IMR-90 (cell line): ENCODE measurements around the gene INKA1. TPM values are rescaled to one million over a fixed set of nuclear protein-coding genes. Genes with fewer than 3 reads are reported as not detected.

Source experiments
- ATAC-seq: fragments of 200-7000 bp; cut with Tn5 transposase; 2 replicates; pipeline ENCODE4 v1.9.1; 2020; ENCODE audit warnings: low read depth, mild to moderate bottlenecking, moderate library complexity
- BruUV-seq: library from RNA; stranded (reverse); fragments of 400-500 nt; replicated peaks from 2 replicates; lab custom pipeline; 2021; lab: Mats Ljungman, UMichigan
- CTCF ChIA-PET: fragments of 300-600 bp; formaldehyde crosslinking; extraction: SDS; loops from one replicate; lab custom pipeline; 2021; ENCODE audit warnings: antibody characterized with exemption; lab: Yijun Ruan, JAX
- POLR2A ChIA-PET: fragments of 300-600 bp; sonication (Branson Sonifier 250); formaldehyde crosslinking; loops from one replicate; lab custom pipeline; 2022; ENCODE audit warnings: antibody characterized with exemption; ENCODE audit not compliant: unreplicated experiment; lab: Charles Lee
- DNase-seq: peaks from one replicate; pipeline ENCODE4 v3.0.0; 2013
- H2AFZ ChIP-seq: replicated peaks from 2 replicates; pipeline ENCODE3; 2013; ENCODE audit warnings: low read length, mild to moderate bottlenecking; ENCODE audit not compliant: poor library complexity
- H2AK5ac ChIP-seq: 2 replicates; pipeline ENCODE4 v1.6.1; 2013; ENCODE audit warnings: low read depth, low read length, inconsistent platforms
- H2AK9ac ChIP-seq: replicated peaks from 2 replicates; pipeline ENCODE3; 2013; ENCODE audit warnings: mild to moderate bottlenecking, low read depth, low read length, moderate library complexity; ENCODE audit not compliant: poor library complexity
- H2BK120ac ChIP-seq: 2 replicates; pipeline ENCODE4 v1.6.1; 2013; ENCODE audit warnings: low read depth, low read length, inconsistent platforms
- H2BK15ac ChIP-seq: 3 replicates; pipeline ENCODE4 v1.6.1; 2013; ENCODE audit warnings: low read depth, low read length, inconsistent platforms
- H2BK20ac ChIP-seq: 2 replicates; pipeline ENCODE4 v1.6.1; 2013; ENCODE audit warnings: low read depth, mild to moderate bottlenecking, inconsistent platforms, low read length, moderate library complexity
- H2BK5ac ChIP-seq: 2 replicates; pipeline ENCODE4 v1.6.1; 2013; ENCODE audit warnings: mild to moderate bottlenecking, low read depth, low read length, inconsistent platforms; ENCODE audit not compliant: poor library complexity, severe bottlenecking
- H3K14ac ChIP-seq: replicated peaks from 2 replicates; pipeline ENCODE4 v1.6.1; 2013; ENCODE audit warnings: low read depth, low read length, inconsistent platforms
- H3K18ac ChIP-seq: 2 replicates; pipeline ENCODE4 v1.6.1; 2013; ENCODE audit warnings: low read depth, low read length, control low read depth
- H3K23ac ChIP-seq: 2 replicates; pipeline ENCODE4 v1.6.1; 2013; ENCODE audit warnings: low read depth, low read length, inconsistent platforms
- H3K27ac ChIP-seq: 2 replicates; pipeline ENCODE4 v1.5.1; 2013; ENCODE audit warnings: mild to moderate bottlenecking, control low read depth, low read length; ENCODE audit not compliant: insufficient read depth
- H3K27me3 ChIP-seq: 2 replicates; pipeline ENCODE4 v1.6.1; 2013; ENCODE audit warnings: low read length; ENCODE audit not compliant: control insufficient read depth, insufficient read depth
- H3K36me3 ChIP-seq: 2 replicates; pipeline ENCODE4 v1.6.1; 2013; ENCODE audit warnings: low read length, mixed read lengths; ENCODE audit not compliant: control insufficient read depth, insufficient read depth
- H3K4ac ChIP-seq: 2 replicates; pipeline ENCODE4 v1.6.1; 2013; ENCODE audit warnings: low read depth, low read length, inconsistent platforms
- H3K4me1 ChIP-seq: 2 replicates; pipeline ENCODE4 v1.6.1; 2013; ENCODE audit warnings: low read length, mixed read lengths; ENCODE audit not compliant: control insufficient read depth, insufficient read depth
- H3K4me2 ChIP-seq: 2 replicates; pipeline ENCODE4 v1.6.1; 2013; ENCODE audit warnings: low read depth, mild to moderate bottlenecking, control low read depth, low read length, moderate library complexity
- H3K4me3 ChIP-seq: 2 replicates; pipeline ENCODE4 v1.5.1; 2013; ENCODE audit warnings: low read depth, mild to moderate bottlenecking, control low read depth, low read length, moderate library complexity; ENCODE audit not compliant: insufficient read depth
- H3K56ac ChIP-seq: 2 replicates; pipeline ENCODE4 v1.6.1; 2013; ENCODE audit warnings: low read length, inconsistent platforms; ENCODE audit not compliant: insufficient read depth; ENCODE audit errors: extremely low read depth
- H3K79me1 ChIP-seq, 2 experiments: 2 replicates each; pipeline ENCODE4 v1.6.1; 2013; ENCODE audit warnings: low read length in 2 of 2, inconsistent platforms in 1 of 2, low read depth in 1 of 2
- H3K9ac ChIP-seq: 2 replicates; pipeline ENCODE4 v1.6.1; 2013; ENCODE audit warnings: low read depth, low read length, control low read depth
- H3K9me1 ChIP-seq: 2 replicates; pipeline ENCODE4 v1.6.1; 2013; ENCODE audit warnings: low read length, inconsistent platforms; ENCODE audit not compliant: insufficient read depth
- H3K9me3 ChIP-seq: 2 replicates; pipeline ENCODE4 v1.6.1; 2013; ENCODE audit warnings: low read length; ENCODE audit not compliant: control insufficient read depth, insufficient read depth
- H4K20me1 ChIP-seq: 2 replicates; pipeline ENCODE4 v1.6.1; 2013; ENCODE audit warnings: low read length, inconsistent platforms; ENCODE audit not compliant: insufficient read depth
- H4K5ac ChIP-seq: 2 replicates; pipeline ENCODE4 v1.6.1; 2013; ENCODE audit warnings: mild to moderate bottlenecking, low read depth, low read length, control low read depth
- H4K8ac ChIP-seq, 2 experiments: 2 replicates each; pipeline ENCODE4 v1.6.1; 2013; ENCODE audit warnings: low read depth in 2 of 2, low read length in 2 of 2, control low read depth in 1 of 2, inconsistent platforms in 1 of 2
- H4K91ac ChIP-seq: 2 replicates; pipeline ENCODE4 v1.6.1; 2013; ENCODE audit warnings: low read depth, low read length, inconsistent platforms; ENCODE audit not compliant: insufficient read depth
- CEBPB ChIP-seq: IDR thresholded peaks from 2 replicates; pipeline ENCODE4 v1.6.1; 2012; ENCODE audit warnings: low read depth, low read length, improper control_type of control experiment
- CHD1 ChIP-seq: IDR thresholded peaks from 2 replicates; pipeline ENCODE4 v1.6.1; 2012; ENCODE audit warnings: low read depth, low read length, improper control_type of control experiment
- MAFK ChIP-seq: IDR thresholded peaks from 2 replicates; pipeline ENCODE4 v1.6.1; 2012; ENCODE audit warnings: low read depth, low read length, improper control_type of control experiment
- MAZ ChIP-seq: IDR thresholded peaks from 2 replicates; pipeline ENCODE4 v1.6.1; 2012; ENCODE audit warnings: low read depth, mild to moderate bottlenecking, low read length, improper control_type of control experiment, moderate library complexity, borderline replicate concordance
- MXI1 ChIP-seq: IDR thresholded peaks from 2 replicates; pipeline ENCODE4 v1.6.1; 2012; ENCODE audit warnings: low read depth, mild to moderate bottlenecking, low read length, moderate library complexity, borderline replicate concordance
- NFE2L2 ChIP-seq: fragments of 150-350 bp; IDR thresholded peaks from 2 replicates; pipeline ENCODE4 v1.6.1; 2016; ENCODE audit warnings: low read depth, mild to moderate bottlenecking, low read length
- RAD21 ChIP-seq: IDR thresholded peaks from 2 replicates; pipeline ENCODE4 v1.6.1; 2012; ENCODE audit warnings: low read length, improper control_type of control experiment
- SMC3 ChIP-seq: fragments of 150-350 bp; IDR thresholded peaks from 2 replicates; pipeline ENCODE4 v1.6.1; 2016; ENCODE audit warnings: low read depth, mild to moderate bottlenecking, antibody characterized with exemption, low read length, moderate library complexity
- dilution Hi-C: fragments of 300-500 bp; cut with HindIII; formaldehyde crosslinking; loops from one replicate; pipeline ENCODE4 v1.14.3; 2018; ENCODE audit warnings: low sequenced_read_pairs; ENCODE audit not compliant: unreplicated experiment
- in situ Hi-C: fragments of 300-500 bp; cut with MboI; formaldehyde crosslinking; loops from 3 replicates; pipeline ENCODE4 v1.14.3; 2019; ENCODE audit warnings: low sequenced_read_pairs, inconsistent platforms, mixed read lengths
- intact Hi-C: fragments of 100-400 bp; cut with micrococcal nuclease; formaldehyde crosslinking; loops from 2 replicates; pipeline ENCODE4 v1.10.0; 2022
- polyA plus RNA-seq, 3 experiments: library from polyadenylated mRNA; depleted of rRNA; stranded (reverse); fragments of >200 nt; gene quantifications; 2 replicates each; pipeline ENCODE4 v1.2.3, GENCODE V29; 2012; ENCODE audit warnings: low replicate concordance in 1 of 3
- total RNA-seq: library from RNA; depleted of rRNA; stranded (reverse); fragments of >200 nt; gene quantifications from 2 replicates; pipeline ENCODE4 v1.2.3, GENCODE V29; 2012
- TF ChIP-seq, protein P1 (sequence below): conservative IDR thresholded peaks from 2 replicates; pipeline ENCODE4 v1.5.1; 2012; ENCODE audit warnings: mild to moderate bottlenecking, low read depth, low read length, improper control_type of control experiment

The INKA1 gene
- total and polyA plus RNA-seq, 2 of the 4 experiments (the other 2 are of a cell fraction): 2.3 to 4.5 TPM

DNA sequence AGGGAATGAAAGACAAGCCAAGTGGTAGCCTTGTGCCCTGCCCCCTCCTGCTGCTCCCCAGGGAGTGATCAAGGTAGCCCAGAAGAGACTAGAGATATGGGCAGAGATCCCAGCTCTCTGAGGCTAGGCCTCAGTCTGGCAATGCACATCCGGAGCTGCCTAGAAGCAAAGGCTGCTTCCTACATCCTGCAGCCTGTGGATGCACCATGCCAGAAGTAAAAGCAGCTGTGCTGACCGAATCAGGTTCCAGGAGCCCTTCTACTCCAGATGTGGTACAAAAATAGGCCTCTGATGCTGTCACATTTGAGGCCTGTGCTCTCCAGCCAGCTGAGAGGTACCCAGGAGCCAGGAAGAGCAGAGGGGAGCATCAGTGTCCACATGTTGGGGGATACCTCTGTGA, 37.3 kb downstream of the INKA1 start (continued):
- TF ChIP-seq MAZ: no peak
- TF ChIP-seq NFE2L2: no peak
- TF ChIP-seq MAFK: no peak

DNA sequence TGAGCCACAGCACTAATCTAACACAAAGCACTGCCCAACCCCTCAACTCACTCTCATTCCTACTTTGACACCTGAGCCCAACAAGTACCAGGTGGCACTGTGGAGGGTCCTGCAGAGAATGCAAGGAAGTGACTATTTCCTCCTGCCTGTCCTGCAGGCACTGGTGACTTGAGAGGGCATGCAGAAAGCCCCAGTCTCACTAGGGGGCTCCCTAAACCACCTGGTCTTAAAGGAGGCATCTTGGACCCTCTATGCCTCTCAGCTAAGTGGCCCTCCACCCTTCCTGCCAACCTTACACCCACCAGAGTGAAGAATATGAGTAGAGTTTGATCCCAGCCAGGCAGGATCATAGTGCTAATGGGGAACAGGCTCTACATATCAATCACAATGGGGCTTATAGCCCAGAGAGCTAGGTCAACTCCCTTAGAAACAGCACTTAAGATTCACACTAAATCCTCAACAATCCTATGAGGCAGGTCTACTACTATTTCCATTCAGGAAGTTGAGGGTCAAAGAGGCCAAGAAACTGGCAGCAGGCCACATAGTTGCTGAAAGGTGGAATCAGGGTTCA, 38.1 kb downstream of the INKA1 start:
- no peak for DNase-seq
- POLR2A ChIA-PET: no interaction called here
- no peak overlapping the region for H2AK5ac ChIP-seq
- intact Hi-C loops (loop anchor here (5.0 kb wide), 1 partner anchor 66 kb away; no protein-coding TSS in a partner anchor), in situ Hi-C loops (loop anchor here (5.0 kb wide), 1 partner anchor 139 kb away; no protein-coding TSS in a partner anchor), dilution Hi-C loops (no loop called here)
- no peak overlapping the region for H3K4me2 ChIP-seq
- no peak overlapping the region for H4K5ac ChIP-seq
- no peak overlapping the region for H2BK120ac ChIP-seq
- H4K91ac ChIP-seq: no peak overlapping the region
- no peak overlapping the region for H4K8ac ChIP-seq
- no peak overlapping the region for H3K23ac ChIP-seq
- TF ChIP-seq, protein P1, sequence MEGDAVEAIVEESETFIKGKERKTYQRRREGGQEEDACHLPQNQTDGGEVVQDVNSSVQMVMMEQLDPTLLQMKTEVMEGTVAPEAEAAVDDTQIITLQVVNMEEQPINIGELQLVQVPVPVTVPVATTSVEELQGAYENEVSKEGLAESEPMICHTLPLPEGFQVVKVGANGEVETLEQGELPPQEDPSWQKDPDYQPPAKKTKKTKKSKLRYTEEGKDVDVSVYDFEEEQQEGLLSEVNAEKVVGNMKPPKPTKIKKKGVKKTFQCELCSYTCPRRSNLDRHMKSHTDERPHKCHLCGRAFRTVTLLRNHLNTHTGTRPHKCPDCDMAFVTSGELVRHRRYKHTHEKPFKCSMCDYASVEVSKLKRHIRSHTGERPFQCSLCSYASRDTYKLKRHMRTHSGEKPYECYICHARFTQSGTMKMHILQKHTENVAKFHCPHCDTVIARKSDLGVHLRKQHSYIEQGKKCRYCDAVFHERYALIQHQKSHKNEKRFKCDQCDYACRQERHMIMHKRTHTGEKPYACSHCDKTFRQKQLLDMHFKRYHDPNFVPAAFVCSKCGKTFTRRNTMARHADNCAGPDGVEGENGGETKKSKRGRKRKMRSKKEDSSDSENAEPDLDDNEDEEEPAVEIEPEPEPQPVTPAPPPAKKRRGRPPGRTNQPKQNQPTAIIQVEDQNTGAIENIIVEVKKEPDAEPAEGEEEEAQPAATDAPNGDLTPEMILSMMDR: peak; percentile 35
- TF ChIP-seq SMC3: peak; percentile 20; the same call in 1 of the 2 replicates
- no peak for TF ChIP-seq MAZ
- TF ChIP-seq CEBPB: no peak
- no peak for TF ChIP-seq NFE2L2
- TF ChIP-seq MXI1: no peak
- no peak for TF ChIP-seq CHD1
- TF ChIP-seq RAD21: peak; percentile 43; the same call in 1 of the 2 replicates
- no peak overlapping the region for H3K18ac ChIP-seq
- H3K9me3 ChIP-seq: no peaks in the 10 kb centered on the region
- H3K4ac ChIP-seq: no peak overlapping the region
- H3K9ac ChIP-seq: no peak overlapping the region
- H2AK9ac ChIP-seq: no peak overlapping the region
- no peak overlapping the region for H3K27ac ChIP-seq
- no peak overlapping the region for H2BK20ac ChIP-seq
- no peak overlapping the region for H3K56ac ChIP-seq
- peak; percentile 35; the same call in 1 of the 2 replicates for ATAC-seq
- H3K4me3 ChIP-seq: no peak overlapping the region
- H3K14ac ChIP-seq: 0 out of 2 replicates have a peak overlapping the region, but pooled peaks have one; percentile 6
- peaks cover 3% of the 10 kb centered on the region; the same call in 1 of the 2 replicates for H3K9me1 ChIP-seq
- H3K4me1 ChIP-seq: no peaks in the 10 kb centered on the region; the same call in 1 of the 2 replicates
- BruUV-seq: no TSS peak
- H2BK5ac ChIP-seq: no peak overlapping the region
- H3K79me1 ChIP-seq: no peaks in the 10 kb centered on the region
- no peak overlapping the region for H2BK15ac ChIP-seq
- H3K36me3 ChIP-seq: peaks cover 3% of the 10 kb centered on the region
- H4K20me1 ChIP-seq: no peaks in the 10 kb centered on the region
- H3K27me3 ChIP-seq: no peaks in the 10 kb centered on the region
- H2AFZ ChIP-seq: peak overlapping the region; percentile 10
- CTCF ChIA-PET: interaction anchor here (1.1 to 4.4 kb wide), 3 partner anchors 38 to 254 kb away, joined by 3 to 33 read pairs (median 9); partner anchors contain the start of genes AMIGO3 and INKA1
